HG02870 (cell line): ENCODE measurements around the gene PNISR.
"Not testable (repeated sequence)": the region's sequence is repeated elsewhere in the genome, so short reads cannot be mapped to it uniquely, and the experiment has no call there.

Experiments used
- ATAC-seq: cut with Tn5 transposase; IDR thresholded peaks from one replicate; pipeline ENCODE4 v1.9.1; 2021; ENCODE audit warnings: mild to moderate bottlenecking, moderate library complexity; ENCODE audit not compliant: unreplicated experiment

The PNISR gene, protein sequence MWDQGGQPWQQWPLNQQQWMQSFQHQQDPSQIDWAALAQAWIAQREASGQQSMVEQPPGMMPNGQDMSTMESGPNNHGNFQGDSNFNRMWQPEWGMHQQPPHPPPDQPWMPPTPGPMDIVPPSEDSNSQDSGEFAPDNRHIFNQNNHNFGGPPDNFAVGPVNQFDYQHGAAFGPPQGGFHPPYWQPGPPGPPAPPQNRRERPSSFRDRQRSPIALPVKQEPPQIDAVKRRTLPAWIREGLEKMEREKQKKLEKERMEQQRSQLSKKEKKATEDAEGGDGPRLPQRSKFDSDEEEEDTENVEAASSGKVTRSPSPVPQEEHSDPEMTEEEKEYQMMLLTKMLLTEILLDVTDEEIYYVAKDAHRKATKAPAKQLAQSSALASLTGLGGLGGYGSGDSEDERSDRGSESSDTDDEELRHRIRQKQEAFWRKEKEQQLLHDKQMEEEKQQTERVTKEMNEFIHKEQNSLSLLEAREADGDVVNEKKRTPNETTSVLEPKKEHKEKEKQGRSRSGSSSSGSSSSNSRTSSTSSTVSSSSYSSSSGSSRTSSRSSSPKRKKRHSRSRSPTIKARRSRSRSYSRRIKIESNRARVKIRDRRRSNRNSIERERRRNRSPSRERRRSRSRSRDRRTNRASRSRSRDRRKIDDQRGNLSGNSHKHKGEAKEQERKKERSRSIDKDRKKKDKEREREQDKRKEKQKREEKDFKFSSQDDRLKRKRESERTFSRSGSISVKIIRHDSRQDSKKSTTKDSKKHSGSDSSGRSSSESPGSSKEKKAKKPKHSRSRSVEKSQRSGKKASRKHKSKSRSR

DNA sequence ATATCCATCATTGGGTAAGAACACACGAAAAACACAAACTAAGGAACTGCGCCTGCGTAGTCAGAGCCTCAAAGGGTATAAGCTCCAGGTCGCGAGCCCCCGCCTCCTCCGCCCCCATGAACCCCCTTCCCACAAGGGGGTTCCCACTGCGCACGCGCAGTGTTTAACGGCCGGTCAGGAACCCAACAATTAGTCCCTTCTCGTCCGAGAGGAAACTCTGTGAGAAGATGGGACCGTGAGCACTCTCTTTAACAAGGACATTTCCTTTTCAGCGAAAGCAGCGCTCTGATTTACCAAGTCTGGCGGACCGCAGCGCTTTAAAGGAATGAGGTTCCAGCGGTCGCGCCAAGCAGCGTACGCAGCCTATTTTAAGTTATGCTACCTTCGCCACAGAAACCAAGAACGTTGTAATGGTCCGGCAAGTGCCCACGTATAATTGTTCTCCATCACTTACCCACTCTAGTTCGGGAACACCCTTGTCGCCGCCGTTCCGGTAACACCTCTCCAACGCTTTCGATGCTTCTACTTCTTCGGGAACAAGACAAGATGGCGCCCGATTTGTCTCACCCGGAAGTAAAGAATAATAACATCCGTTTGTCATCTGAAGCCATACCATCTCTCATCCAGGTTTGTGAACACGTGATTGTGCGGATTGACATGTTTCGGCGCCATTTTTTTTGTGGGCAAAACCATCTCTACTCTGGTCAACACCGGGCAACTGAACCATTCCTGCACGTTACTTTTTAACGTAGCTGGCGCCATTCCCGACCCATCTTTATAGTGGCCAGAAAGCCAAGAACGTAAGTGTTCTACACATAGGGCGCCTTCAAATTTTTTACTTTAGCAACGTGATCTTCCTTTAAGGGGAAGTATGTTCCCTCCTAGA is at the start of gene PNISR:
Gene PNISR, minus strand, starts transcription at position 548 of the 886 bp plus-strand sequence. CDS start 10,649 bp downstream, outside the sequence.
- peak; percentile 79 for ATAC-seq

DNA sequence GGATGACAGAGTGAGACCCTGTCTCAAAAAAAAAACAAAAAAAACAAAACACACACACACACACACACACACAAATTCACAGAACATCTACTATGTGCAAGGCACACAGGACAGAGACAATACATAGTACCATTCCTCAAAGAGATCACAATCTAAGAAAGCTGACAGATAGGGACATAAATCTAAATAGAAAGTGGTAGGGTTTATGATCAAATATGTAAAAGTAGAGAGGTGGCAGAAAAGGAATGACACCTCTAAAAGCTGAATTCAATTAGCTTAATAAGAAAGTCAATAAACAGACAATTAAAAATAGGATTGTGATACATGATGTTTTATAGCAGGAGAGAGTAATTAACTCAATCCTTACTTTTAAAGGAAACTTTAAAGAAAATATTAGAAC is 48.6 kb upstream of the PNISR start:
- no peak for ATAC-seq

DNA sequence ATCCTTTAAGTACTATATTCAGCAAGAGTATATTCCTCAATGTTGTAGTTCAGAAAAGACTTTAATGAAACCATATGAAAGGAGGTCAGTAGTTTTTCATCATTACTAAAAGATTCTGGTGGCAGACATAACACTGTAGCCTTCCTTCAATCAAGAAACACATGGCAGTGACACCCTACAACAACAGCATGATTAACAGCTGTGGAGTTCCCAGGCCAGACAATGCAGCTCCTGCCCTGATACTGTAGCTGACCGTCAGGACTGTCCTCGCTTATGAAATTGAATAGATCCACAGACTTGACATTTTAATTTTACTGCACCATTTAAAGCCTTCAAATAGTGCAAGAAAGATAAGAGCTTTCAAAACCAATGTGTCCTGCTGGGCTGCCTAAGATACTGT is 46.5 kb upstream of the PNISR start:
- ATAC-seq: no peak

DNA sequence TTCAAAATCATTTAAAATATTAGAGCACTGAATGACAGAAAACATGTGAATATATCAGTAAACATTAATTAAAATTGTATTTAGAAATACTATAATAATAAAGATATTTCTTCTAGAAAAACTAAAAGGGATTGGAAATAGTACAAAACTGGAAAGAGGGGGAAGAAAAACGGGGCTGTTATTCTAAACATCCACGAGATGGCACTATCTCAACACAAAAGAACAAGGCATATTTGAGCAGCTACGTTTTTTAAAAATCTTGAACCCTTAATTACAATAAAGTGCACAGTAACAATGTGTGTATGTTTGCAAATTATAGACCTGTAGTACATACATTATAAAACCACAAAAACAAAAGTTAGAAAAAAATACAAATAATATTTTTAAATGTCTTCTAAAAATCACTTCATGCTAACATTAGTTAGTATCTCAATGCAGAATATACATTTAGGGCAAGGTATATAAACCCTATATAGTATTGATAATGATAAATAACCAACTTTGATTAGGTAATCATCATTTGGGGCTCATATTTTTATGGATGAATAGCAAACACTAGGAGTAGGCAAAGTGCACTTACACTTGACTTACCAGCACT is 42.5 kb upstream of the PNISR start:
- no peak for ATAC-seq

DNA sequence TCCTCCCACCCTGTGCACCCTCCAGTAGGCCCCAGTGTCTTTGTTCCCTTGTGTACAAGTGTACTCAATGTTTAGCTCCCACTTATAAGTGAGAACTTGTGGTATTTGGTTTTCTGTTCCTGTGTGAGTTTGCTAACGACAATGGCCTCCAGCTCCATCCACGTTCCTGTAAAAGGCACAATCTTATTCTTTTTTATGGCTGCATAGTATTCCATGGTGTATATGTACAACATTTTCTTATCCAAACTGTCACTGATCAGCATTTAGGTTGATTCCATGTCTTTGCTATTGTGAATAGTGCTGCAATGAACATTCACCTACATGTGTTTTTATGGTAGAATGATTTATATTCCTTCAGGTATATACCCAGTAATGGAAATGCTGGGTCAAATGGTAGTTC is 34.0 kb upstream of the PNISR start:
- ATAC-seq: not testable (repeated sequence)

DNA sequence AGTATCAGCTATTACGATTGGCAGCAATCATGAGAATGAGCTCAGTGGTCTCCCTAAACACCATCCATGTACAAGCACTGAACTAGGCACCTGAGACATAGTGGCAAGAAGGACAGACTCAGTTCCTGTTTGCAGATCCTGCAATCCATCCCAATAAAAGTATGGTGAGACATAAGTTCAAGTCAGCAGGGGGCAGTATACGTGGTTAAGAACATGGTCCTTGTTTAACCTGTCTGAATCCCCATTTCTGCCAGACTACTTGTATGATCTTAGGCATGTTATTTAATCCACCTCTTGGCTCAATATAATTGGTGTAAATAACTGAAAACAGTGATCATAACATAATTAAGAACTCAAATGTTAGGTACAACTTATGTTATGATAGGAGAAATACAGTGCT is 33.2 kb upstream of the PNISR start:
- ATAC-seq: no peak

DNA sequence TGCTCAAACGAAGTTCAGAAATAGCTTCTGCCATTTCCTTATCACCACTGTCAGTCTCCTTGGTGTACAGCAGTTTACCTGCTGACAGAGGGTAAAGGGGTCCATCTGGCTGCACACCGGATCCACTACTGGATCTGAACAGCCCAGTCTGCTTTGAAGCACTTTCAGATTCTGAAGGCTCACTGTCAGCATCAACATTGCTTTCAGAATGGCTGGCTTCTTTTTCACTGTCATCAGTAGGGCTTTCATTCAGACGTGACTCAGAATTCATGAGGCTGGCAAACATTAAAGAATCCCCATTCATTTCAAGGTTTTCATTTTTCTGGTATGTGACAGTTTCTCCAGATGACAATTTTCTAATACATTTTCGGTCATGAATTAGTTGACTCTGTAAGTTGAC is 21.0 kb upstream of the PNISR start:
- peak; percentile 84 for ATAC-seq

DNA sequence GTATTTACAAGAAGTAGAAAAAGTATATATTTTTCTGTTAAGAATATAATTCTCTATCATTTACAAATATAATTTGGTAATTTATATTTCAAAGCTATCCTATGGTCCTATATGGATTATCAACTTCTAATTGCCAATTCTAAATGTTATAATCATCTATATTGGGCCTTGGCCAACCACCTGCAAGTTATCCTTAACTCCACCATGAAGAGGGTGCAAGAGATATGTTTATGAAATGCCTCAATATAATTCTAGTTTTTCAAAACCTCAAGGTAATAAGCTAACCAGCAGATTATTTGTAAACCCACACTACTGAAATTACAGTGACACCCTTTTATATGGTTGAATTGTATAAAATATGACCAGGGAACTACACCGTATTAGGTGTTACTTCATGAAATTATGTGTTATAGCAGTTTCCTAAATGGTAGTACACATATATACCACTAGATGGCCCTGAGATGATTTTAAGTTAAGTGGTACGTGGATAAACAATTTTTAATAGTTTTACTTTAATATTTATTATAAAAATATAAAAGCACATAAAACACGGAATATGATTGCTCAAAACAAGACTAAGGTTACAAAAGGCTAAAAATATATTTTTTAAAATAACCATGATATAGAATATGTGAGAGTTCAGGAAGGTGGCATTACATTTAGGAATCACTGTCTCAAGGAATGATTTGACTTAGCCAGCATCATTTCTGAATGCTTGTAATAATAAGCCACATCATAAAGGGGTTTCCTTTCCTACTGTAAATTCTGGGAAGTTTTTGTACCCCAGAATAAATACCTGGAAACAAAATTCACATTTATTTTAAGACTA is 9.8 kb upstream of the PNISR start:
- ATAC-seq: peak; percentile 88

DNA sequence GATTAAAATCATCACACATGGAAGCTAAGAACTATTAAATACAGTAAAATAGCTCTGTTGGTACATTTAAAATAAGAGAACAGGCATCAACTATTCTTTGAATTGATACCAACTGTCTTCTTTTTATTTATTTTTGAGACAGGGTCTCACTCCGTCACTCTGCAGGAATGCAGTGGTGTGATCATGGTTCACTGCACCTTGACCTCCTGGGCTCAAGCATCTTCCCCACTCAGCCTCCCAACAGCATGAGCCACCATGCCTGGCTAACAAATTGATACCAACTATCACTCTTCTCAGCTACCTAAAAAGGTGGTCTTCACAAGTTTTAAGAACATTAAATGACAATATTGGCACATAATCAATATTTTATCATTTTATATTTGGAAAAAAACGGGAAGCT is 7.8 kb upstream of the PNISR start:
- no peak for ATAC-seq

DNA sequence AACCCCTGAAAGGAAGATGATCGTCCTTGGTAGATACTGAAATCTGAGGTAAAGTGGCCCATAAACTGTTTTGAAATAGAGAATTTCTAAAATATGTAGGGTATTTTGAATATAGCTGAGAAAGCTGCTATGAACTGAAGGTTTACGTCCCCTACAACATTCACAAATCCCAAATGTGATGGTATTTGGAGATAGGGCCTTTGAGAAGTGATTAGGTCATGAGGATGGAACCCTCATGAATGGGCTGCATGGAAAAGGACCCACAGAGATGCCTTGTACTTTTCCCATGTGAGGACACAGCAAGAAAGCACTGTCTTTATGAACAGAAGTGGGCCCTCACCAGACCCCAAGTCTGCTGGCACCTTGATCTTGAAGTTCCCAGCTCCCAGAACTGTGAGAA is 6.8 kb upstream of the PNISR start:
- ATAC-seq: no peak

DNA sequence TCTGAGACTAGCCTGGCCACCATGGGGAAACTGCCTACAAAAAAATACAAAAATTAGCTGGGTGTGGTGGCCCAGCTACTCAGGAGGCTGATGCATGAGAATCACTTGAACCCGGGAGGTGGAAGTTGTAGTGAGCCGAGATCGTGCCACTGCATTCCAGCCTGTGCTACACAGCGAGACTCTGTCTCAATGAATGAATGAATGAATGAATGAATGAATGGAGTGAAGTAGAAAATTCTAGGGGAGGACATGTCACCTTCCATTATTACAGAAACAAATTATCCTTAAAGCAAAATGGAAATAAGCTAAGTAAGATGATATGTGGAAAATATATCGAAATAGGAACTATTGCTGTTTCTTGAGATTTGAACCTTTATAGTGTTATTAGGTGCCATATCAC is 2.9 kb upstream of the PNISR start:
- no peak for ATAC-seq

DNA sequence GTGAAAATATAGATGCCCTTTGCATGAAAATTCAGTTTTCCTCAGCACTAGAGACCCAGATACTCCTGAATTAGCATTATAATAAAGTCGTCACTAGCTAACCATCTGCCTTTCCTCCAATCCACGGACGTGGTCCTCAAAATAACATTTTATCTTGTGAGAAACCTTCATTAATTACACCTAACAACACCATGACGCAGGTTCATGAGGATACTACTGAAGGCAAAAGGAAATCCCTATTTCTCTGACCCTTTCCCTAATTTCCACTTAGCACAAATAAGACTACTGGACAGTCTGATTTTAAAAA is 1.3 kb upstream of the PNISR start:
- ATAC-seq: no peak

DNA sequence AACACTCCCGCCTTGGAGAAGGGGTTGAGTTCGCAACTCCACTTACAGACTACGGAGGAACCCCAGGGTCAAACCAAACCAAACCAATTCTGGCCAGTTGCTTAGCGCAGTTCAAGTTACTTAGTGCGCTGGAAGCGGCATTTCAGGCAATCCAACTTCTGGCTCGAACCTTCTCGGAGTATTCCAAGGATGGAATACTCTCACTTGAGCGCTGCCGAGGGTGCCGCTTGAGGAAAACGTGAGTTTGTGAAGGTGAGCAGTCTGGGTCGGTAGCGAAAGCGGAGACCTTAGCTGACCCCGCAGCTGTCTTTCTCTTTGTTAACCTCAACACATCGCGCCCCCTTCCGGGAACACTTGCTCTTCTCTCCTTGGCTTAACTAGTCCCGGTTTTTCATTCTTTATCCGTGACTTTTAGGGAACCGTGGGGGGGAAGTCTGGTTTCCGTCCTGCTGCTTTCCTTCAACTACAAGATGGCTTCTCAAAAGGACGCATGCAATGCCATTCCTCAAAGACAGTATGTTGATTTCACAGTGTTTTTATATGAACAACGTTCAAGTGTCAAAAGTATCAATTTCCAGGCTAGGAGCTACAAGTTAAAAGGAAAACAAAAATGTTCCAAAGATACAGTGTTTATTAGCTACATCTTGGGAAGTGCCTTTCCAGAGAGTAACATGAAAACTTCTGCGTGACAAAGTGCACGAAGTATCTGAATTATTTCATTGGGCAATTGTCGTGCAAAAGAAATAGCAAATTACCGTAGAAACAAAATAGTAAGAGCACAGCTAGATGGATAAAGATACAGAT is 741 bp upstream of the PNISR start:
- ATAC-seq: peak; percentile 44

DNA sequence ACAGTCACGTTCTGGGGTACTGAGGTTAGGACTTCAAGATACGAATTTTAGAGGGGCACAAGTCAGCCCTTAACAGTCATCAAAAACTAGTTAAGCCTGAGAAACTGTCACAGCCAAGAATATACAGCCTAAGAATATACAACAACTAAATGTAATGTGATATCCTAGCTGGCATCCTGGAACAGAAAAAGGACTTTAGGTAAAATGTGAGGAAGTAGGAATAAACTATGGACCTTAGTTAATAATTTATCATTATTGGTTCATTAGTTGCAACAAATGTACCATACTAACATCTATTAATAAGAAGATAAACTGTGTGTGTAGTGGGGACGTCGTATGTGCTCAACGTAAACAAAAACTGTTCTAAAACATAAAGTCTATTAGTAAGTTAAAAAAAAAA is 1.1 kb downstream of the PNISR start:
- ATAC-seq: no peak

DNA sequence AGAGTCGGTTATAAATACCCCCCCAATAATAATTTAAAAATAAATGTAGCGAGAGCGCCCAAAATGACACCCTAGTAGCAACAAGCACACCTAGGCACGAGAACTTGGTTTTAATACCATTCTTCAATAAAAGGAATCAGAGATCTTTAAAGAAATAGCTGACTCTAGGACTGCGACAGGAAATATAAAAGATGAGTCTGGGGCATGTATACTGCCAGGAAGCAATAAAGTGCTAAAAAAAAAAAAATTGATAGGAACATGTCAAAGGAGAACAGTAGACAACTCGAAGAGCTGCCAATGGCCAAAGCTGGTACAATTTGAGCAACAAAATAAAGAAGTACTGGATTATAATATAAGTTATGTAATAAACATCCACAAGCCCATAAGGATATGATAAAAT is 2.2 kb downstream of the PNISR start:
- ATAC-seq: no peak

DNA sequence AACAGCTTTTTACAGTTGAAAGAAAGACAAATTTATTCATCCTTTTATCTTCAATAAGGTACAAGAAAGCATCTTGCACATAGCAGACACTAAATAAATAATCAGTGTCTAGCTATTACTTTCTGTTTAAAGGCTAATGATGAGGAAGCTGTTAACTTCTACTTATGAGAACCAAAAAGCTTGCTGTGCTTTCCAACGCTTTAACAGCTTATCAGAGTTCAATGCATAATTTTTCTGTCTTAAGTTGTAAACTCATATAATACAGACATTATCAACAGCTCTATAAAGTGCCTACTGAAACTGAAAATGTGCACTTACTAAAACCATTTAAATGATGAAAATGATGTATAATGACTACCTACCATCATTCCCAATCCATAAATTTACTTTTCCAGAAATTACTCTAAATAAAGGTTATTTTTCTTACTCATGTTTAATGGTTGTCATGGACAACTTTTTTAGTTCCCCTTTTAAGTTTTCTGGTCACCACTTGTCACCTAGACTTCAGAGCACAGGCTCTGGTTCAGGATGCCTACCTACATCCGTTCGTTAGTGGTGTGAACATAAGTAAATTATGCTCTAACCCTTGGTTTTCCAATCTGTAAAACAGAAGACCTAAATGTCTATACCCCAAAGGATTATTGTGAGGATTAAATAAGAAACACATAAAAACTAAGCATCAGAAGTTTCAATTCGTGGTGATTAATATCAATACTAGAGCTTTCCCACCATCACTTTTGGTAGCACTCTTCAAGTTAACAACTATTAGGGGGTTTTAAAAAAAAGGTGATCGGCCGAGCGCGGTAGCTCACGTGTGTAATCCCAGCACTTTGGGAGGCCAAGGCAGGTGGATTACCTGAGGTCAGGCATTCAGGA is 8.0 kb downstream of the PNISR start:
- peak; percentile 80 for ATAC-seq

DNA sequence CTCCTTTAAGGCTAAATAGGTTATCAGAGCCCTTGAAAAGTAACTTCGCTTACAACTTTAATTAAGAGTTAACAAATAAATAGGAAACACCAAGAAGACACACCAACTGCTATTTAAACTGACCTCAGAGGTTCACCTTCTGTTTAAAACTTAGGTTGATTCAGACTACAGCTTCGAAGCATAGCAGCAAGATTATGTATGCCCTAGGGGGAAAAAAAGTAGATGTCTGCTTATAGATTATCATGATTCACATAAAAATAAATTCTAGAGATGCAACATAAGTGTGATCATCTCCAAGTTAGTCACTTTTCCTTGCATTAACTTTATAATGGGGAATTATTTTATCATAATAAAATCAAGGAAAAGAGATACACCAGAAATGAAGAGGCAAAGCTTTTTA is 8.9 kb downstream of the PNISR start:
- ATAC-seq: no peak

DNA sequence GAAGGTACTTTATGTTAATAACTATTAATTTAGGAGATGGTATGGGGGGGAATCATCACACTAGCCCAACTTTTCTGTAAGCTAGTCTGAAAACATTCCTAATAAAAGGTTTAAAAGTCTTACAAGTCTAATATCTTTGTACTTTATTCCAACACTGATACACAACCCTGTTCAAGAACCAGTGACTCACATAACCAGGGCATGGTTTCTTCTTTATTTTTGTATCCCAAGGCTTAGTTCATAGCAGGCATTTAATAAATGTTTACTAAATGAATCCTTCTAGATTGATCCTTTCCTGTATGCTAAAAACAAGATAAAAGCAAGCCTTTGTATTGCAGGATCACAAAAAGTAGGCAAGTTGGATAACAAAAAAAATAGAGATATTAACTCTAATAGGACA is 9.7 kb downstream of the PNISR start:
- no peak for ATAC-seq
